Right forelimb (tissue), 1 donor: ENCODE data around the gene CSH1.
"Not testable (repeated sequence)": the region's sequence is repeated elsewhere in the genome, so short reads cannot be mapped to it uniquely, and the experiment has no call there.

Source experiments
- DNase-seq: peaks from one replicate; pipeline ENCODE4 v3.0.0-alpha.2; 2018

Gene CSH1

DNA sequence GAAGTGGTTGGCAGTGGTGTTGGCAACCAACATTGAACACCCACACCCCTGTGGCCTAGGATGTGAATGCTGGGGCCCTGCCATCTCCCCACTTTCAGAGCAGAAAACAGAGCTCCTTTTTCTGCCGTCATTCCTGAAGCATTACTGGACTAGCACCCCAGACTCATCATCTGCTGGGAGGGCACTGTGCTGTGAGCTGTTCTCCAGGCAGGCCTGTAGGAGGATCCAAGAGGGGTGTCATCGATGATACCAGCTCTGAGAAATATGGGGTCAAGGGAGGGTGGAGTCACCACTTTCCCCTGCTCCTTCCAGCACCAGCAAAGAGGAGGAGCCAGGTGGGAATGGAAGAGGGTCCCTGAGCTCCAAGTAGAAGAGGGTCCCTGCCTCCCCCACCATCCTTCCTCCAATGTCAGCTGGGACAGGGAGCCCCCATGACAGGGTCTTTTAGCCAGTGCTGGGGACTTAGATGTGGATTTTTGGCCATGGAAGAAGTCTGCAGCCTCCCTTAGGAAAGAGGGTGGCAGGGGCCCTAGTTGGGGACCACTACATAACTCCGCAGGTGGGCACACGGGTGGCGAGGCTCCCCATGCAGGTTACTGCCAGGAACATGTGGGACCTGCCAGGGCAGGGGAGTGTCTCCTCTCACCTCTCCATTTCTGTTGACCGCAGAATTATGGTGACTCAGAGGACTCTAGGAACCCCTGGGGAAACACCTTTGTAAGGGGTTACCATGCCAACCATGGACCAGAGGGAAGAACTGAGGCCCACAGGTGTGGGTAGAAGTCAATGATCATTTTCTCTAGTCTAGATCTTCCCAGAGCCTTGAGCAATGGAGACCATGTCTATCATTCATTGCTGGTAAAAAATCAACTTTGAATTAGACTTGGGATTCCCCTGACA lies 2.8 kb upstream of the CSH1 start:
- DNase-seq = not testable (repeated sequence)

DNA sequence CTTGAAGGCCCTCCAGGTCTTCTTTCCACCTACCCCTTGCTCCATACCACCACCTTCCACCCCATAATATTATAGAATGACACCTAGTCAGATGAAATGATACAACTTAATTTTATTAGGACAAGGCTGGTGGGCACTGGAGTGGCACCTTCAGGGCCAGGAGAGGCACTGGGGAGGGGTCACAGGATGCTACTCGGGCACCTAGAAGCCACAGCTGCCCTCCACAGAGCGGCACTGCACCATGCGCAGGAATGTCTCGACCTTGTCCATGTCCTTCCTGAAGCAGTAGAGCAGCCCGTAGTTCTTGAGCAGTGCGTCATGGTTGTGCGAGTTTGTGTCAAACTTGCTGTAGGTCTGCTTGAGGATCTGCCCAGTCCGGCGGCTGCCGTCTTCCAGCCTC lies 1.6 kb downstream of the CSH1 start:
- DNase-seq = not testable (repeated sequence)

DNA sequence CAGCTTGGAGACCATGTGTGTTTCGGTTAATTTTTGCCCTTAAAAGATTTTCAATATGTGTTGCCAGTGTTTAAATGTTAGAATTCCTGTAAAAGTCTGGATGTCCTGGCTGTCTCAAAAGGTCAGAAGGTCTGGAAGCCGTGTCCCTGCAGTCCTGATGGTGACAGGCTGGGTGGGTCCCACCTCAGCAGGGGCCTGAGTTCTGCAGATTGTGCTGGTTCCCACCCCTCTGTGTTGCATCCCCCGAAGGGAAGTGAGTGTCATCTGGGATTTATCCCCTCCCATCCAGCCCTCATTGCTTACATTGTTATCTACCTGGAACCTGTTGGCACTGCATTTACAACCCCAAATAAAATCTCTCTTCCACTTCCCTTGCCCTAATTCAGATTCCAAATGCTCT lies 2.4 kb downstream of the CSH1 start:
- not testable (repeated sequence) for DNase-seq

DNA sequence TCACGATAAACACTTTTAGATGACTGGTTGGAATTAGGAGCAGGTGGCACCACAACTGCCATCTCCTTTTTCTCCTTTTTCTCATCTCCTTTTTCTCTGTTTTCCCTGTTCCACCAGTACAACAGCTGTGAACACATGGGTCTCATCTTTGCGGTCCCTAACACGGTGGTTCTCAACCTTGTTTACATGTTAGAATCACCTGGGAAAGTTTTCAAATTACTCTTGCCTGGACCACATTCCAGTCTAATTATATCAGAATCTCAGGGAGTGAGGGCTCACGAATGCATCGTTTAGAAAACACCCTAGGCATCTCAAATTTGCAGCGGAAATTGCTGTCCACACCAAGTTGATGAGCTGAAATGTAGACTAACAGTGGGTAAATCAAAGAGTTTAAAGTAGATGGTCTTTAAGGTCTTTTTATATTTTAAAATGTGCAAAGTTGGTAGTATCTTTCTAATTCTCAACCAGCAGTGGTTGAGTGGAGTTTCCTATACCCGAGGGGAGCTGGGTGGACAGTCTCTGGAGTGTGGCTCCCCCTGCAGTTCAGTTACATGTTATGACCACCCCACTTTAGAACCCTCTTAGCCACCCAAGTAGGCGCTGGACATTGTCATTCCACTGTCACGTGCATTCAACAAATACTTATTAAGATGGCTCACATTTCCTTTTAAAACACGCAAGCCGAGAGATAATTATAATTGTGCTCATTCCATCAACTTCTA lies 3.9 kb downstream of the CSH1 start:
- not testable (repeated sequence) for DNase-seq

DNA sequence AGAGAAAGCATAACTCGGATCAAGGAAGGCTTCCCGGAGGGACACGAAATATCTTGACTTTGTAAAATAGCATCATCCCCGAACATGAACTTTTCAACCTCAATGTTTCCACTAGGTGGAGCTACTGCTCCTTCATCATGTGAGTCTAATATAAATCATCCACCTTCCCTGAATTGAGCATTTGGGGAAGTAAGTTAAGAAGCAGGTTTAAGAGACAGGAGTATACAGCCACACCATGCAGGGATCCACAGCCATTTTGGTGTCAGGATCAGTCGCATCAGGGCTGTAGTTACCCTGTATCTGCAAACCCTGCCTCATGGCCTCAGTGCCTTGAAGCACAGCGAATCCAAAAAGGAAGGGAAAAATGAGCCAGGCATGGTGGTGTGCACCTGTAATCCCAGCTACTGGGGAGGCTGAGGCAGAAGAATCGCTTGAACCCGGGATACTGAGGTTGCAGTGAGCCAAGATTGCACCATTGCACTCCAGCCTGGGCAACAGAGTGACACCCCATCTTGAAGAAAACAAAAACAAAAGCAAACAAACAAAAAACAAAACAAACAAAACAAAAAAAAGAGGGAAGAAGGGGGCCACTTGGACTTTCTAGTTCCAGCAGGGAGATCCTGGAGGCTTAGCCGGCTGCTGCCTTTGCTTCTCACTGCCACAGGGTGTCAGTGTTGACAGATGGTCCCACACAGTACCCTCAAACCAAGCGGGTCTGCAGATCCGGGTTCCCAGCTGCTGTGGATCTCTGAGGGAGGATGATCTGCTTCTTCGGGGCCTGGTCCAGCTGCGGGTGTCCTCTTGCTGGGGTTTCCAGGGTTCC lies 7.1 kb downstream of the CSH1 start:
- peak; percentile 46 for DNase-seq

DNA sequence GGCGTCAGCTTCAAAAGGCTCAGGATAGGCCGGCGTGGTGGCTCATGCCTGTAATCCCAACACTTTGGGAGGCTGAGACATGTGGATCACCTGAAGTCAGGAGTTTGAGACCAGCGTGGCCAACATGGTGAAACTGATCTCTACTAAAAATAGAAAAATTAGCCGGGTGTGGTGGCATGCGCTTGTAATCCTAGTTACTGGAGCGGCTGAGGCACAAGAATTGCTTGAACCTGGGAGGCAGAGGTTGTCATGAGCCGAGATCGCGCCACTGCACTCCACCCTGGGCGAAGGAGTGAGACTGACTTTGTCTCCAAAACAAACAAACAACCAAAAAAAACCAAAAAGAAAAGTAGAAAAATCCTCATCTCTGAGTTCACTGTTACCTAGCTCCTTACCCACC lies 11.3 kb downstream of the CSH1 start:
- not testable (repeated sequence) for DNase-seq

DNA sequence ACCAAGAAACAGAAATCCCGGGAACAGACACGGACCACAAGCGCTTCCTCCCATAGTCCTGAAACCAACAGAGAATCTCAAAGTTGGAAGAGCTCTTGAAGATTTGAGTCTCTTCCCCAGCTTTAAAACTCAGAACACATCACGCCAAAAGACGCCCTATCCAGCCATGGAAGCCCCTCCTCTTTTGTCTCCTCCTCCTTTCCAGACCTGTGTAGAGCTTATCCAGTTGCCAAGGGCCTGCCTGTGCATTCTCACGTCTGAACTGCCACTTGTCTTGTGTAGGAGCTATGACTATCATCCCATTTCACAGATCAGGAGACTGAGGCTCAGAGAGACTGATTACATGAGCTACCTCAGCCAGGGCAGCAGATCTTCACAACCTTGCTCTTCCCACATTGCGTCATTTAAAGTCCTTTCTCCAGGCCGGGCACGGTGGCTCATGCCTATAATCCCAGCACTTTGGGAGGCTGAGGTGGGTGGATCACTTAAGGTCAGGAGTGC lies 13.7 kb downstream of the CSH1 start:
- DNase-seq = not testable (repeated sequence)

DNA sequence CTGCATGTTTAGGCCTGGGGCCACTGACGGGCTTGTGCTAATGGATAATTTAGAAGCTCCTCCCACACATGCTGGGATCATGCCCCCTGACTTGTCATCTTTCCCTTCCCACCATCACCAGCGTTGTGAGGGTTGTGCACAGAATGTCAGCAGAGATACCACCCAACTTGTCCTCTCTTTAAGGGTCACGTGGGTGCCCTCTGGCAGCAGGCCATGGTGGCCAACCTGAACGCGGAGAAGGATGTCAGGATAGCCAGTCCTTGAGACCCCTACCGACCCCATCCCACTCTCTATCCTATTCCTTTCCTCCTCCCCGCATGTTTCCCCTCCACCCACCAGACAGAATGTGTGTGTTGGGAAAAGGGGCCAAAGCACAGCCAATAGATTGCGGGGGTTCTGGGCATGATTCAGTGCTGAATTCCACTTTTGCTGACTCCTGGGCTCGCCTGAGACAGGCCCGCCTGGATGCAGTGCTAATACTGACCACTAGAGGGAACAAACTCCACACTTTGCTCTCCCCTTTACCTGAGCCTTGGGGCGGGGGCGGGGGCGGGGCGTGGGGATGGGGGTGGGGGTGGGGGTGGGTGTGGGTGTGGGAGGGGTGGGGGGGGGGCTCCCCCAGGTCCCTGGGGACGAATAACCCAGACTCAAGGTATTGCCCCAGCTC lies 14.3 kb downstream of the CSH1 start, which contains the start of gene GH2:
GH2 (minus strand) TSS at position 10 of the 667 bp plus-strand sequence. CDS start 143 bp downstream, outside the sequence.
- DNase-seq = no peak

DNA sequence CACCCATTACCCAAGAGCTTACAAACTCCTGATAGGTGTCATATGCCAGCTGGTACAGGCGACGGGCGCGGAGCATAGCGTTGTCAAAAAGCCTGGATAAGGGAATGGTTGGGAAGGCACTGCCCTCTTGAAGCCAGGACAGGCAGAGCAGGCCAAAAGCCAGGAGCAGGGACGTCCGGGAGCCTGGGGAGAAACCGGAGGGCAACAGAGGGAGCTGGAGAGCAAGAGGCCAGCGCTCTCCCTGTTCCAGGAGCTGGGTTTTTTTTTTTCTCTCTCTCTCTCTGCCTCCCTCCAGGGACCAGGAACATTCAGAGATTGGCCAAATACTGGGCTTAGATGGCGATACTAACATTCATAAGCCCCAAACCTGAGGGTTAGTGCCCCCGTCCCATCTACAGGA lies 15.0 kb downstream of the CSH1 start:
- DNase-seq = not testable (repeated sequence)

DNA sequence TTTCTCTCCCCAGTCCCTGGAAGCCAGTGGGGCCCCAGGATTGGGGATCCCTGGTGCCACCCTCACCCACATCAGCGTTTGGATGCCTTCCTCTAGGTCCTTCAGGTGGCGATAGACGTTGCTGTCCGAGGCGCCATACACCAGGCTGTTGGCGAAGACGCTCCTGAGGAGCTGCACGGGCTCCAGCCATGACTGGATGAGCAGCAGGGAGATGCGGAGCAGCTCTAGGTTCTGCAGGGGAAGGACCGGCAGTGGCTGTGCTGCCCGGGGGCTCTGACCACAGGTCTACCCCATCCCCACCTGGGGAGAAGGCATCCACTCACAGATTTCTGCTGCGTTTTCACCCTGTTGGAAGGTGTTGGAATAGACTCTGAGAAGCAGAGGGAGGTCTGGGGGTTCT lies 15.7 kb downstream of the CSH1 start:
- DNase-seq = no peak

DNA sequence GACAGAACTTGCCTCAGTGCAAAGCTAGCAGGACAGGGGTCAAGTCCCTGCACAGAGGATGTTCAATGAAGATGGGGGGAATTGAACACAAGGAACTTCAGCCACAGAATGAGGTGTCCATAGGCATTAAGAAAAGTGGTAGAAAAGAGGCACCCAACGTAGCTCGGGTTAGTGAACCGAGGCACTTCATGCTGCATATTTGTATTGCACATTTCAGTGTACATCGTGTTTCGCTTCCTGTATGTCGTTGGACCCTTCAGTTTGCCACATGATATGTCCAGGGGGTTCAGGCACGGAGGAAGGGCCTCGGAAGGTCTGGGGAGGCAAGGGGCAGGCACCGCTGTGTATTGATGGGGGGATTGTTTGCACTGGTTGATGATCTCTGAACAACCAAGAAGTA lies 18.0 kb downstream of the CSH1 start:
- not testable (repeated sequence) for DNase-seq

DNA sequence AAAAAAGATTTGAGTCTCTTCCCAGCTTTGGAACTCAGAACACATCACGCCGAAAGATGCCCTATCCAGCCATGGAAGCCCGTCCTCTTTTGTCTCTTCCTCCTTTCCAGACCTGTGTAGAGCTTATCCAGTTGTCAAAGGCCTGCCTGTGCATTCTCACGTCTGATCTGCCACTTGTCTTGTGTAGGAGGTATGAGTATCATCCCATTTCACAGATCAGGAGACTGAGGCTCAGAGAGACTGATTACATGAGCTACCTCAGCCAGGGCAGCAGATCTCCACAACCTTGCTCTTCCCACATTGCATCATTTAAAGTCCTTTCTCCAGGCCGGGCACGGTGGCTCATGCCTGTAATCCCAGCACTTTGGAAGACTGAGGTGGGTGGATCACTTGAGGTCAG lies 21.7 kb downstream of the CSH1 start:
- DNase-seq = not testable (repeated sequence)

DNA sequence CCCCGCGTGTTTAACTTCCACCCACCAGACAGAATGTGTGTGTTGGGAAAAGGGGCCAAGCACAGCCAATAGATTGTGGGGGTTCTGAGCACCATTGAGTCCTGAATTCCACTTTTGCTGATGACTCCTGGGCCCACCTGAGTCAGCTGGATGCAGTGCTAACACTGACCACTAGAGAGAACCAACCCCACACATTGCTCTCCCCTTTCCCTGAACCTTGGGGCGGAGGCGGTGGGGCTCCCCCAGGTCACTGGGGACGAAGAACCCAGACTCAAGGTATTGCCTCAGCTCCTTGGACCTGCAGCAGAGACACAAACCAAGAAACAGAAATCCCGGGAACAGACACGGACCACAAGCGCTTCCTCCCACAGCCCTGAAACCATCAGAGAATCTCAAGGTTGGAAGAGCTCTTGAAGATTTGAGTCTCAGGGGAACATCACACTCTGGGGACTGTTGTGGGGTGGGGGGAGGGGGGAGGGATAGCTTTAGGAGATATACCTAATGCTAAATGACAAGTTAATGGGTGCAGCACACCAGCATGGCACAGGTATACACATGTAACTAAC lies 22.2 kb downstream of the CSH1 start:
- DNase-seq = not testable (repeated sequence)

DNA sequence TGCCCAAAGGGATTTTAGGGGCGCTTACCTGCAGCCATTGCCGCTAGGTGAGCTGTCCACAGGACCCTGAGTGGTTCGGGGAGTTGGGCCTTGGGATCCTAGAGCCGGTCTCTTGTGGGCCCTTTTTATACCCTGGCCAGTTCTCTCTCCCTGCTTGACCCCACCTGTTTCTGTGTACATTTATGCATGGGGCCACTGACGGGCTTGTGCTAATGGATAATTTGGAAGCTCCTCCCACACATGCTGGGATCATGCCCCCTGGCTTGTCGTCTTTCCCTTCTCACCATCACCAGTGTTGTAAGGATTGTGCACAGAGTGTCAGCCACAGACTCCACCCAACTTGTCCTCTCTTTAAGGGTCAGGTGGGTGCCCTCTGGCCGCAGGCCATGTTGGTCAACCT lies 22.8 kb downstream of the CSH1 start, which contains the start of gene CSH2:
CSH2 (minus strand) TSS at position 101 of the 400 bp plus-strand sequence; CDS start at position 38, 63 bp downstream.
- not testable (repeated sequence) for DNase-seq

DNA sequence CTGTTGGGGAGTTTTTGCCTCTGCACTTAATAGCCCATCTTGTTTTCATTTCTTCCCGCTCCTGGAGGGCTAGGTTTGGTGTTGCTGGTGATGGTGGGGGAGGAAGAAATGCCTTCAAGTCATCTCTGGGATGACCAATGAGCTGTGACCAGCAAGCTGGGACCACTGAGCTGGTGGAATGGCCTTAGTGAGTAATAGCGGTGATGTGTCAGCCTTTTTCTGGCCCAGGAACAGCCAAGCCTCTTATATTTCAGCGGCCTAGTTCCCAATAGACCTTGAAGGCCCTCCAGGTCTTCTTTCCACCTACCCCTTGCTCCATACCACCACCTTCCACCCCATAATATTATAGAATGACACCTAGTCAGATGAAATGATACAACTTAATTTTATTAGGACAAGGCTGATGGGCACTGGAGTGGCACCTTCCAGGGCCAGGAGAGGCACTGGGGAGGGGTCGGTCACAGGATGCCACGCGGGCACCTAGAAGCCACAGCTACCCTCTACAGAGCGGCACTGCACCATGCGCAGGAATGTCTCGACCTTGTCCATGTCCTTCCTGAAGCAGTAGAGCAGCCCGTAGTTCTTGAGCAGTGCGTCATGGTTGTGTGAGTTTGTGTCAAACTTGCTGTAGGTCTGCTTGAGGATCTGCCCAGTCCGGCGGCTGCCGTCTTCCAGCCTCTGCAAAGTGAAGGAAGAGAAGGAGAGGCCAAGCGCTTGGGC lies 24.6 kb downstream of the CSH1 start:
- DNase-seq = not testable (repeated sequence)

DNA sequence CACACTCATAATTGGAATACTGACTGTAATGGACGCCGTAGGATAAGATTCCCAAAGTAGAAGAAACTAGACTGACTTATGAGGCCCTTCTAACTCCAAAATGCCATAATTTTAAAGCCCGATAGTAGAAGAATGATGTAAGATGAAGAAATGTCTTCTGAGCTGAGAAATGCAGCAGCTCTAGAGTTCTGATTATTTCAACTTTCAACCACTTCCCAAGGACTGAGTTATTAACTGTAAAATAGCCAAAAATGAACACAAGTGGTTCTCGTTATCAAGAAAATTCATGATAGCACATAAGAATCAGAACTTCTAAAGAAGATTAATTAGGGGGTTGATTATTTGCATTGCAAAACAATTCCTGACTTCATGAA lies 26.1 kb downstream of the CSH1 start:
- not testable (repeated sequence) for DNase-seq

DNA sequence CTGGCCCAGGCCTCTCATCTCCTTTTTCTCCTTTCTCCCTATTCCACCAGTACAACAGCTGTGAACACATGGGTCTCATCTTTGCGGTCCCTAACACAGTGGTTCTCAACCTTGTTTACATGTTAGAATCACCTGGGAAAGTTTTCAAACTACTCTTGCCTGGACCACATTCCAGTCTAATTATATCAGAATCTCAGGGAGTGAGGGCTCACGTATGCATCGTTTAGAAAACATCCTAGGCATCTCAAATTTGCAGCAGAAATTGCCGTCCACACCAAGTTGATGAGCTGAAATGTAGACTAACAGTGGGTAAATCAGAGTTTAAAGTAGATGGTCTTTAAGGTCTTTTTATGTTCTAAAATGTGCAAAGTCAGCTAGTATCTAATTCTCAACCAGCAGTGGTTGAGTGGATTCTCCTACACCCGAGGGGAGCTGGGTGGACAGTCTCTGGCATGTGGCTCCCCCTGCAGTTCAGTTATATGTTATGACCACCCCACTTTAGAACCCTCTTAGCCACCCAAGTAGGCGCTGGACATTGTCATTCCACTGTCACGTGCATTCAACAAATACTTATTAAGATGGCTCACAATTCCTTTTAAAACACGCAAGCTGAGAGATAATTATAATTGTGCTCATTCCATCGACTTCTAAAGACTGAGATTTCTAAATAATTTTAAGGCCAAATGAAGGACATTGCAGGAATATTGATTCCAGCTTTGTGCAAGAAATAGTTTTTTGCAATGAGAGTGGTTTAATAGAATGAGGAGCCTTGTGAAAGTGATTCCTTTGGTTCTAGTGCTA lies 26.7 kb downstream of the CSH1 start:
- DNase-seq = not testable (repeated sequence)

DNA sequence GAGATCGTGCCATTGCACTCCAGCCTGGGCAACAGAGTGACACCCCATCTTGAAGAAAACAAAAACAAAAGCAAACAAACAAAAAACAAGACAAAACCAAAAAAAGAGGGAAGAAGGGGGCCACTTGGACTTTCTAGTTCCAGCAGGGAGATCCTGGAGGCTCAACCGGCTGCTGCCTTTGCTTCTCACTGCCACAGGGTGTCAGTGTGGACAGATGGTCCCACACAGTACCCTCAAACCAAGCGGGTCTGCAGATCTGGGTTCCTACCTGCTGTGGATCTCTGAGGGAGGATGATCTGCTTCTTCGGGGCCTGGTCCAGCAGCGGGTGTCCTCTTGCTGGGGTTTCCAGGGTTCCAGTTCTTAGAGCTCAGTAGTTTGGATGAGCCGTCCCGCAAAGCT lies 29.7 kb downstream of the CSH1 start:
- not testable (repeated sequence) for DNase-seq

DNA sequence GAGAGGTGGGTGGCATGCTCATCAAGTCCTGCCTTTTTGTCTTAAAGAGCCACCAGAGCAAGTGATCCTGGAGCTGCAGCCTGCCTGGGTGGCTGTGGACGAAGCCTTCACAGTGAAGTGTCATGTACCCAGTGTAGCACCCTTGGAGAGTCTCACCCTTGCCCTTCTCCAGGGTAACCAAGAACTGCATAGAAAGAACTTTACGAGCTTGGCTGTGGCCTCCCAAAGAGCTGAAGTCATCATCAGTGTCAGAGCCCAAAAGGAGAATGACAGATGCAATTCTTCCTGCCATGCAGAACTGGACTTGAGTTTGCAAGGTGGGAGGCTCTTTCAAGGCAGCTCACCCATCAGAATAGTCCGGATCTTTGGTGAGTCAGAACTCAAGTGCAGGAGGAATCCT lies 37.1 kb downstream of the CSH1 start:
- DNase-seq = no peak

DNA sequence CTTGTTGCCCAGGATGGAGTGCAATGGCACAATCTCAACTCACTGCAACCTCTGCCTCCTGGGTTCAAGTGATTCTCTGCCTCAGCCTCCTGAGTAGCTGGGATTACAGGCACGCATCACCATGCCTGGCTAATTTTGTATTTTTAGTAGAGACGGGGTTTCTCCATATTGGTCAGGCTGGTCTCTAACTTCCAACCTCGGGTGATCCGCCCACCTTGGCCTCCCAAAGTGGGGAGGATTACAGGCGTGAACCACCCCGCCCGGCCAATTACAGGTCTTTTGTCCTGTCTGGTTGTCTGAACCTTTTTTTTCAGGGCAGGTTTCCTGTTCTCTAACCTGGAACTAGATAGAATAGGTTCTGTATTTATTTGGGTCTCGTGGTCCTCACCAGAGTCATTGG lies 39.9 kb downstream of the CSH1 start:
- DNase-seq = not testable (repeated sequence)
